PC-3 (cell line): ENCODE results near the gene IGFBP3. TPM values are rescaled to one million over a fixed set of nuclear protein-coding genes. Genes with fewer than 3 reads are reported as not detected.

Source experiments
- ATAC-seq: fragments of 200-7000 bp; cut with Tn5 transposase; 2 replicates; pipeline ENCODE4 v1.9.1; 2020; ENCODE audit warnings: mild to moderate bottlenecking, moderate library complexity
- BruUV-seq: library from RNA; stranded (reverse); fragments of 400-500 nt; replicated peaks from 2 replicates; lab custom pipeline; 2021; lab: Mats Ljungman, UMichigan
- CTCF ChIA-PET: fragments of 300-600 bp; sonication (Branson Sonifier 250); formaldehyde crosslinking; loops from one replicate; lab custom pipeline; 2022; ENCODE audit warnings: antibody characterized with exemption; lab: Charles Lee
- POLR2A ChIA-PET: fragments of 300-600 bp; sonication (Branson Sonifier 250); formaldehyde crosslinking; loops from one replicate; lab custom pipeline; 2022; ENCODE audit warnings: antibody characterized with exemption; ENCODE audit not compliant: unreplicated experiment; lab: Charles Lee
- DNase-seq: peaks from one replicate; pipeline ENCODE4 v3.0.0-alpha.2; 2015
- H2AFZ ChIP-seq: fragments of 300-600 bp; sonication (generic); 2 replicates; pipeline ENCODE4 v1.6.0; 2016; ENCODE audit warnings: antibody characterized with exemption, low read length
- H3F3A ChIP-seq: fragments of 300-600 bp; sonication (generic); one replicate; pipeline ENCODE4 v1.6.0; 2017; ENCODE audit warnings: antibody characterized with exemption, low read length, control low read depth, mild to moderate bottlenecking; ENCODE audit not compliant: unreplicated experiment
- H3K27ac ChIP-seq: fragments of 300-600 bp; sonication (generic); 2 replicates; pipeline ENCODE4 v1.5.1; 2016; ENCODE audit warnings: mild to moderate bottlenecking, low read length
- H3K27me3 ChIP-seq: fragments of 300-600 bp; sonication (generic); 2 replicates; pipeline ENCODE4 v1.6.1; 2016; ENCODE audit warnings: low read length, mixed read lengths
- H3K36me3 ChIP-seq: fragments of 300-600 bp; sonication (generic); 2 replicates; pipeline ENCODE4 v1.6.1; 2016; ENCODE audit warnings: low read depth, mixed run types, low read length, mixed read lengths
- H3K4me1 ChIP-seq: fragments of 300-600 bp; sonication (generic); 2 replicates; pipeline ENCODE4 v1.5.1; 2016; ENCODE audit warnings: low read length; ENCODE audit not compliant: insufficient read depth
- H3K4me2 ChIP-seq: fragments of 300-600 bp; sonication (generic); 2 replicates; pipeline ENCODE4 v1.6.0; 2016; ENCODE audit warnings: low read length
- H3K4me3 ChIP-seq: fragments of 300-600 bp; sonication (generic); 2 replicates; pipeline ENCODE4 v1.5.1; 2016; ENCODE audit warnings: mild to moderate bottlenecking, low read length, mixed read lengths
- H3K79me2 ChIP-seq: fragments of 300-600 bp; sonication (generic); 2 replicates; pipeline ENCODE4 v1.6.1; 2017; ENCODE audit warnings: low read length, mixed read lengths
- H3K9ac ChIP-seq: fragments of 300-600 bp; sonication (generic); 2 replicates; pipeline ENCODE4 v1.6.0; 2016; ENCODE audit warnings: mild to moderate bottlenecking, low read length
- H3K9me2 ChIP-seq: fragments of 300-600 bp; sonication (generic); replicated peaks from 2 replicates; pipeline ENCODE4 v1.6.1; 2016; ENCODE audit warnings: mixed run types, low read length, mixed read lengths
- H3K9me3 ChIP-seq: fragments of 300-600 bp; sonication (generic); 2 replicates; pipeline ENCODE4 v1.6.1; 2016; ENCODE audit warnings: low read length, mixed read lengths
- H4K20me1 ChIP-seq: fragments of 300-600 bp; sonication (generic); 2 replicates; pipeline ENCODE4 v1.6.1; 2016; ENCODE audit warnings: low read length, mixed read lengths
- EZH2 ChIP-seq: fragments of 300-600 bp; sonication (generic); IDR thresholded peaks from one replicate; pipeline ENCODE4 v1.6.1; 2017; ENCODE audit warnings: antibody characterized with exemption, mild to moderate bottlenecking, low read length; ENCODE audit not compliant: unreplicated experiment
- EZH2phosphoT487 ChIP-seq: fragments of 300-600 bp; sonication (generic); IDR thresholded peaks from 2 replicates; pipeline ENCODE4 v1.6.1; 2018; ENCODE audit warnings: mild to moderate bottlenecking, antibody characterized with exemption, low read length, borderline replicate concordance
- intact Hi-C: fragments of 100-400 bp; cut with micrococcal nuclease; formaldehyde crosslinking; loops from 2 replicates; pipeline ENCODE4 v1.9.0; 2023
- total RNA-seq: library from RNA; depleted of rRNA; stranded (reverse); fragments of >200 nt; gene quantifications from 2 replicates; pipeline ENCODE4 v1.2.3, GENCODE V29; 2014
- TF ChIP-seq, protein P1 (sequence below): fragments of 300-600 bp; sonication (generic); conservative IDR thresholded peaks from 2 replicates; pipeline ENCODE4 v1.5.1; 2017; ENCODE audit warnings: antibody characterized with exemption, low read depth, mild to moderate bottlenecking, low read length

IGFBP3 gene
- total RNA-seq, 1 experiment from 2014 or later, result 120 TPM

DNA sequence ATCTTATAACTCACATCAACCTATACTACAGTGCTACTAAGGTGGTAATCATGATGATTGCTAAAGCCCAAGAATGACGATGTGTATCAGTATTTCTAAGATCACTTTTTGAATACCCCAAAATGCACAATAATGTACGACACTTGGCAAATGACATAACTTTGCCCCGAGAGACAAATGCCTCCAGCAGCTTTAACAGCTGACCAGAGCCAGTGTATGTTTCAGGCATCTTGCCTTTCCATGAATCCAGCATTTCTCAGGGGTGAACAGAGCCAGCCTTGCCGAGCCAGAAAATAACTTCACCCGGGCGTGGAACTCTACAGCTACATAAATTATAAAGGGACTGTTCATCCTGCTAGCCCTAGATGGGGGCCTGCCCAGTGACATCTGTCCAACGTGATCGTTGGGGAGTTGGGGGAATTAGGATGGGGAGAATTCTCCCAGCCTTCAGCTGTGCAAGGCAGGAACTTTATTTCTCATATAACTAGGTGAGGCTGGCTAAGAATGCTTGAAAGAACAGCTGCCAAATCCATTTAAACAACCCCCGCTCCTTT, 1.8 kb downstream of the IGFBP3 start:
- CTCF ChIA-PET, result no interaction called here
- TF ChIP-seq EZH2 (no peak), EZH2phosphoT487 (no peak)
- TF ChIP-seq, protein P1, sequence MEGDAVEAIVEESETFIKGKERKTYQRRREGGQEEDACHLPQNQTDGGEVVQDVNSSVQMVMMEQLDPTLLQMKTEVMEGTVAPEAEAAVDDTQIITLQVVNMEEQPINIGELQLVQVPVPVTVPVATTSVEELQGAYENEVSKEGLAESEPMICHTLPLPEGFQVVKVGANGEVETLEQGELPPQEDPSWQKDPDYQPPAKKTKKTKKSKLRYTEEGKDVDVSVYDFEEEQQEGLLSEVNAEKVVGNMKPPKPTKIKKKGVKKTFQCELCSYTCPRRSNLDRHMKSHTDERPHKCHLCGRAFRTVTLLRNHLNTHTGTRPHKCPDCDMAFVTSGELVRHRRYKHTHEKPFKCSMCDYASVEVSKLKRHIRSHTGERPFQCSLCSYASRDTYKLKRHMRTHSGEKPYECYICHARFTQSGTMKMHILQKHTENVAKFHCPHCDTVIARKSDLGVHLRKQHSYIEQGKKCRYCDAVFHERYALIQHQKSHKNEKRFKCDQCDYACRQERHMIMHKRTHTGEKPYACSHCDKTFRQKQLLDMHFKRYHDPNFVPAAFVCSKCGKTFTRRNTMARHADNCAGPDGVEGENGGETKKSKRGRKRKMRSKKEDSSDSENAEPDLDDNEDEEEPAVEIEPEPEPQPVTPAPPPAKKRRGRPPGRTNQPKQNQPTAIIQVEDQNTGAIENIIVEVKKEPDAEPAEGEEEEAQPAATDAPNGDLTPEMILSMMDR, result no peak
- peak overlapping the region; percentile 80 for H3K4me3 ChIP-seq
- ATAC-seq, result no peak
- no peak for DNase-seq
- H3K36me3 ChIP-seq, result no peaks in the 10 kb centered on the region; the same call in 1 of the 2 replicates
- H3K9me3 ChIP-seq, result no peaks in the 10 kb centered on the region
- intact Hi-C loops, result loop anchor here (2.0 to 5.0 kb wide), 2 partner anchors 833 to 1183 kb away; no protein-coding TSS in a partner anchor
- BruUV-seq, result no TSS peak
- no peaks in the 10 kb centered on the region for H3K9me2 ChIP-seq
- peak overlapping the region; percentile 66; the same call in 1 of the 2 replicates for H2AFZ ChIP-seq
- 0 out of 2 replicates have a peak overlapping the region, but pooled peaks have one; percentile 34 for H3K9ac ChIP-seq
- POLR2A ChIA-PET, result no interaction called here
- H3F3A ChIP-seq, result no peaks in the 10 kb centered on the region
- no peak overlapping the region for H3K27ac ChIP-seq
- H4K20me1 ChIP-seq, result peaks cover 3% of the 10 kb centered on the region; the same call in 1 of the 2 replicates
- H3K79me2 ChIP-seq, result peaks cover 17% of the 10 kb centered on the region; the same call in 1 of the 2 replicates
- no peaks in the 10 kb centered on the region for H3K27me3 ChIP-seq
- peaks cover 48% of the 10 kb centered on the region for H3K4me1 ChIP-seq
- peak overlapping the region; percentile 90 for H3K4me2 ChIP-seq

DNA sequence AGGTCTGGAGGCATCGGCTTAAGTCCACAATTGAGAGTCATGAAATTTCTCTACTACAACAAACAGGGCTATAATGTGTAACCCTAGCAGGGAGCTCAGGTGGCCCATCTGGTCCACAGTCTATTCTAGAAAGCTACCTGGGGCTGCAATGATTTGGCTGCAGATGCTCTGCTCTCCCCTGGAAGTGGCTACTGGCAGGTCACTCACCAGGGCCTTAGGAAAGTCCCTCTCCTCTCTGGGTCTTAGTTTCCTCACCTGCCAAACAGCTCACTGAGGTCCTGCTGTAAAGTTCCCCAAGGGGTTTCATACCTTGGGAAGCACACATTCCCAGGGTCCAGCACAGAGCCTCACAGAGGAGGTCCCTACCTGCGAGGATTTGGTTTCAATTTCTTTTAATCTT, 2.5 kb downstream of the IGFBP3 start:
- no peak for ATAC-seq
- Histone ChIP-seq H3K36me3 (no peaks in the 10 kb centered on the region; the same call in 1 of the 2 replicates), H3K9ac (0 out of 2 replicates have a peak overlapping the region, but pooled peaks have one; percentile 34), H3F3A (no peaks in the 10 kb centered on the region), H3K4me2 (peak overlapping the region; percentile 90), H3K79me2 (peaks cover 17% of the 10 kb centered on the region; the same call in 1 of the 2 replicates), H3K4me3 (peak overlapping the region; percentile 80), H3K4me1 (peaks cover 40% of the 10 kb centered on the region), H2AFZ (no peak overlapping the region), H3K9me2 (no peaks in the 10 kb centered on the region), H3K27ac (no peak overlapping the region), H3K27me3 (no peaks in the 10 kb centered on the region), H3K9me3 (no peaks in the 10 kb centered on the region), H4K20me1 (peaks cover 3% of the 10 kb centered on the region; the same call in 1 of the 2 replicates)
- ChIA-PET POLR2A (no interaction called here), CTCF (interaction anchor here (1.1 kb wide), 1 partner anchor 30 kb away, joined by 4 read pairs; the partner anchor contains the start of gene IGFBP1)
- no TSS peak for BruUV-seq
- TF ChIP-seq, protein P1, result no peak
- TF ChIP-seq EZH2phosphoT487, result no peak
- no peak for TF ChIP-seq EZH2
- intact Hi-C loops, result loop anchor here (2.0 to 5.0 kb wide), 2 partner anchors 834 to 1184 kb away; no protein-coding TSS in a partner anchor
- no peak for DNase-seq
